NCI-H510A treated with DMSO at 0.1 percent for 48 hours (cell line): ENCODE measurements around the gene E2F8.
"Not testable (repeated sequence)": the region's sequence is repeated elsewhere in the genome, so short reads cannot be mapped to it uniquely, and the experiment has no call there.

Experiments used
- DNase-seq: peaks from one replicate; lab custom pipeline; 2025; lab: John Stamatoyannopoulos, UW

Gene E2F8

GRCh38 chr11:19240420-19241259, at the start of gene E2F8:
TSS of gene E2F8 (minus strand) at chr11:19240945. CDS start at chr11:19240121, 824 bp downstream.
- peak; percentile 86 for DNase-seq

GRCh38 chr11:19290356-19290755, 49.6 kb upstream of the E2F8 start:
- no peak for DNase-seq

GRCh38 chr11:19288256-19288655, 47.5 kb upstream of the E2F8 start:
- DNase-seq: no peak

- DNase-seq: no peak
Observed at GRCh38 chr11:19286411-19286810, 45.7 kb upstream of the E2F8 start.

GRCh38 chr11:19284881-19285280, 44.1 kb upstream of the E2F8 start:
- DNase-seq: no peak

GRCh38 chr11:19283991-19284390, 43.2 kb upstream of the E2F8 start:
- no peak for DNase-seq

- no peak for DNase-seq
Observed at GRCh38 chr11:19281555-19281954, 40.8 kb upstream of the E2F8 start.

- DNase-seq: no peak
Observed at GRCh38 chr11:19281041-19281440, 40.3 kb upstream of the E2F8 start.

- DNase-seq: no peak
Observed at GRCh38 chr11:19279451-19279850, 38.7 kb upstream of the E2F8 start.

- DNase-seq: no peak
Observed at GRCh38 chr11:19276859-19277808, 36.4 kb upstream of the E2F8 start.

GRCh38 chr11:19275496-19275895, 34.8 kb upstream of the E2F8 start:
- DNase-seq: no peak

GRCh38 chr11:19273219-19273618, 32.5 kb upstream of the E2F8 start:
- DNase-seq: not testable (repeated sequence)

GRCh38 chr11:19268909-19269308, 28.2 kb upstream of the E2F8 start:
- DNase-seq: no peak

- DNase-seq: no peak
Observed at GRCh38 chr11:19267567-19267966, 26.8 kb upstream of the E2F8 start.

GRCh38 chr11:19263333-19263732, 22.6 kb upstream of the E2F8 start:
- no peak for DNase-seq

- DNase-seq: peak; percentile 36
Observed at GRCh38 chr11:19259487-19260345, 19.0 kb upstream of the E2F8 start.

GRCh38 chr11:19258641-19259230, 18.0 kb upstream of the E2F8 start:
- peak; percentile 19 for DNase-seq

GRCh38 chr11:19254441-19254840, 13.7 kb upstream of the E2F8 start:
- DNase-seq: not testable (repeated sequence)

GRCh38 chr11:19253817-19254216, 13.1 kb upstream of the E2F8 start:
- DNase-seq: no peak

GRCh38 chr11:19253153-19253745, 12.5 kb upstream of the E2F8 start:
- DNase-seq: peak; percentile 5
